Measurements from ENCODE around the gene MPV17L2. TPM values are rescaled to one million over a fixed set of nuclear protein-coding genes. Genes with fewer than 3 reads are reported as not detected.

The MPV17L2 gene
- total RNA-seq: 8.1 and 10.9 TPM in 2 replicates

DNA sequence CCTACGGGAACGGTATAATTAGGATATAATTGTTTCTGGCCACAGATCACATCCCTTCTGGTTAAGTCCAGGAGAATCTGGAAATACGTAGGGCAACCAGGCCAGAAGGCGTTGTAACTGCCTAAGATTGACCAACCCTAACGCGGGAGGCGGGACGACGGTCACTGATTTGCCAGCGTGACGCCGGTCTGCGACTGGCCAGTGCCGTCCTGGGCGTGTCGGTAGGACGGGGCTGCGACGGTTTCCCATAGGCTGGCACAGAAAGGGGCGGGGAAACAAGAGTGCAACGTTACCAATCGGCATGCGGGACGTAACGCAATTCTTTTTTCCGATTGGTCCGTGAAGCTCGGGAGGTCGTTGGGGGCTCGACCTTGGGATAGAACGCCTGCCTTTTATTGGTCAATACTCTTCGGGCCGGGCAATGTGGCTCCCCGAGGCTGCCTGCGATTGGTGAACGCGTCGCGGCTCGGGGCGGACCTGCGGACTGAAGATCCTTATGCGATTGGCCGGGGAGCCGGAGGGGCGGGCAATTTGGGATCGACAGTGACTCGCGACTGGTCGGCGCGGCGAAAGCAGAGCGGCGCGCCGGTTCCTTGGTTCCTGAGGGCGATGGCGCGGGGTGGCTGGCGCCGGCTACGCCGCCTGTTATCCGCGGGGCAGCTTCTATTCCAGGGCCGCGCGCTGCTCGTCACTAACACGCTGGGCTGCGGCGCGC lies at the start of gene MPV17L2:
MPV17L2 (plus strand) TSS at position 546 of the 715 bp plus-strand sequence; CDS start at position 610, 64 bp downstream.

DNA sequence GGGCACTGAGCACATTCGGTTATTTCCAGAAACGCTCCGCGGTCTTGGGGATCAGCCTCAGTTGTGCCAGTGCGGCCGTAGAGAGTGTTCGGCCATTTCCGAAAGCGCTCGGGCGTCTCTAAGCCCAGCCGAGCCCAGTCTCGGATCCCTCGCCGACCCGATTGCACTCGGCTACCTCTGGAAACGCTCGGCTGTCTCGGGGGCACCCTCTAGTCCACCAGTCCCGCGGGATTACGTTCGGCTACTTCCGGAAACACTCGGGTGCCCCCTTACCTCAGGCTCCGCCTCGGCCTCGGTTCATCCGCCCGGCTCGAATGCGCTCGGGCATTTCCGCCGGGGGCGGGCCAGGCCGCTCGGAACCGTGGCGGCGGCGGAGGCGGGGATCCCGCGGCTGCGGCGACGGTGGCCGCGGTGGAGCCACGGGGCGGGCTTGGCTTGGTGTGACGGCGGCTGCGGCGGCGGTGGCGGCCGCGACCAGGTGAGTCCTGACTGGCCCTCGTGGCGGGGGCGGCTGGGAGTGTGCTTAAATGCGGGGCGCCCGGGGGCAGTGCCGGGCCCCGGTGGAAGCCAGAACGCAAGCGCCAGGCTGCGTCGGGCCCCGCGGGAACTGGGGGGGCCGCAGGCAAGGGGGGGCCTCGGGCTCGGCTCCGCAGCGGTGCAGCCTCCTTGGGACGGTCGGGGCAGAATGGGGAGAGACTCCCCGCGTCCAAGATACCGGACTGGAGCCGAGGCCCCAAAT lies 40.0 kb upstream of the MPV17L2 start, which contains the start of gene PIK3R2:
PIK3R2 (plus strand) TSS at position 347 of the 739 bp plus-strand sequence. CDS start 2,717 bp downstream, outside the sequence.

DNA sequence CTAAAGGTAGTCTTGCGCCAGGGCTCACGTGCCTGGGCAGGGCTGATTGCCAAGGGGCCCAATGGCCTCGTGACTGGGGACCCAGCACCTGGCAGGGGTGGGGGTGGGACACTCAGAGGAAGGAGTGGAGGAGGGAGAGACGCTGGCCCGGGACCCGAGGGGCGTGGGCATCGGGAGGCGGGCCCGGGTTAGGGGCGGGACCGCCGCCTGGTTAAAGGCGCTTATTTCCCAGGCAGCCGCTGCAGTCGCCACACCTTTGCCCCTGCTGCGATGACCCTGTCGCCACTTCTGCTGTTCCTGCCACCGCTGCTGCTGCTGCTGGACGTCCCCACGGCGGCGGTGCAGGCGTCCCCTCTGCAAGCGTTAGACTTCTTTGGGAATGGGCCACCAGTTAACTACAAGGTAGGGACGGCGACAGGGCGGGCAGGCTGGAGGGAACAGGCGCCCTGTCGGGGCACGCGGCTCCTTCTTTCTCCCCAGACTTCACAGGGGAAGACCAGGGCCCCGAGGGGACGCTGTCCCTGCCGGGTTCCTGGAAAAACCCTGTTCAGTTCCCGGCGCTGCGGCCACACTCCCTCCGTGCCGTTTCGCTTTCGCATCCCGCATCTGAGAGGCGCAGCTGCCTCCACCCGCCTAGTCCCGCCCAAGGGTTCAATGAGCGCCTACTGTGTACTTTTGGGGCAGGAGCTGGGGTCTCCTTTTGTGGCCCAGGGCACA lies 19.3 kb upstream of the MPV17L2 start, which contains the start of gene IFI30:
IFI30 (plus strand) TSS at position 242 of the 717 bp plus-strand sequence; CDS start at position 271, 29 bp downstream.

GRCh38 chr19:18203863-18204393 lies 10.9 kb downstream of the MPV17L2 start, which contains the start of gene RAB3A:
RAB3A (minus strand) TSS chr19:18204042; CDS start chr19:18202740, 1,302 bp downstream.

DNA sequence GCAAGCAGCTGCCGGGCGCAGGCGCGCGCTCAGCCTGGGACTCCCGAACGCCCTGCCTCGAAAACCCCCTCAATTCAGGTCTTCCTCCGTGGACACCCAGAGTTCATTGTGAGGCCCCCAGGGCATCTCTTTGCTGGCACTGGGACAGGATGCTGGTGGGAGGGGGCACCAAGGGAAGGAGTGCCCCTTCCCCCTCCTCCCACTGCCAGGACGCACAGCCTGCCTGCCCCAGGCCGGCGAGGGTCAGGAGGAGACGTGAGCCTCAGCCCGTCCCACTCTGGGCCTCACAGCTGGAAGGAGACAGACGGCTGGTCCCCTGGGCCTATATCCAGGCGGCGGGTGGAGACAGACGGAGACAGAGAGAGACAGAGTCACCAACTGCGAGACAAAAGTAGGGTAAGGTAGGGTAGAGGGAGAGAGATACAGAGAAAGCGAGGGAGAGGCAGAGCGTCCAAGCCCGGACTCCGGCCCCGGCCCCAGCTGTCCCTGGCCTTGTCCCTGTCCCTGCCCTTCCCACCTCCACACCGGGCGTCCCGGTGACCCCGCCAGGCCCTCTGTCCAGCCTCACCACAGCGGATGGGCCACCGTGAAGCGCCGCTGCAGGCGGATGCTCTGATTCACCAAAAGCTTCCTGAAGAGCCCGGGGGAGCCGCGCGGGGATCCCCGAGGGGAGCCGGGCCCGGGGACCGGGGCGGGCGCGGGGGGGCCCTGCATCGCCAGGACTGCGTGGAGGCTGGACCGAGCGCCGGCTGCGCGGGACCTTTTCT lies 32.9 kb downstream of the MPV17L2 start, which contains the start of gene PDE4C:
PDE4C (minus strand) TSS at position 737 of the 767 bp plus-strand sequence; CDS start at position 714, 23 bp downstream.

Small RNA genes within 50 kb of the gene (small RNA-seq; reads per million reads assigned to genes)
- not detected for gene IFI30

Other genes with a start within 250 kb of the MPV17L2 start
- gene KCNN1, start 226.1 kb upstream of the MPV17L2 start, total RNA-seq: not detected in 2 replicates
- 7.3 and 13.1 TPM in 2 replicates for gene ARRDC2, start 185.0 kb upstream of the MPV17L2 start, total RNA-seq
- under 0.01 TPM in 1 of 2 replicates, not detected in the other for gene IL12RB1, start 106.3 kb upstream of the MPV17L2 start, total RNA-seq
- gene MAST3, start 95.4 kb upstream of the MPV17L2 start, total RNA-seq: 1.8 and 2.5 TPM in 2 replicates
- 20.2 and 25.0 TPM in 2 replicates for gene PIK3R2, start 40.1 kb upstream of the MPV17L2 start, total RNA-seq
- 29.1 and 30.9 TPM in 2 replicates for gene IFI30, start 19.4 kb upstream of the MPV17L2 start, total RNA-seq
- 1.1 and 1.2 TPM in 2 replicates for gene RAB3A, start 10.8 kb downstream of the MPV17L2 start, total RNA-seq
- gene PDE4C, start 33.2 kb downstream of the MPV17L2 start, total RNA-seq: 0.20 TPM in 1 of 2 replicates, not detected in the other
- 0.39 and 0.73 TPM in 2 replicates for gene IQCN, start 81.2 kb downstream of the MPV17L2 start, total RNA-seq
- gene JUND, start 88.4 kb downstream of the MPV17L2 start, total RNA-seq: 96.2 and 99.6 TPM in 2 replicates
- gene LSM4, start 129.9 kb downstream of the MPV17L2 start, total RNA-seq: 146 and 148 TPM in 2 replicates
- gene PGPEP1, start 147.4 kb downstream of the MPV17L2 start, total RNA-seq: 14.0 and 17.4 TPM in 2 replicates
- gene GDF15, start 192.9 kb downstream of the MPV17L2 start, total RNA-seq: 17.3 and 18.0 TPM in 2 replicates
- gene LRRC25, start 204.4 kb downstream of the MPV17L2 start, total RNA-seq: not detected in 2 replicates
- 69.8 and 77.4 TPM in 2 replicates for gene SSBP4, start 226.2 kb downstream of the MPV17L2 start, total RNA-seq
- 2.6 and 4.7 TPM in 2 replicates for gene ISYNA1, start 244.9 kb downstream of the MPV17L2 start, total RNA-seq